NCI-H146 treated with DMSO at 0.1 percent for 48 hours (cell line): ENCODE results near the gene TBC1D4.

Experiments
- DNase-seq: peaks from one replicate; lab custom pipeline; 2025; ENCODE audit not compliant: unreplicated experiment; lab: John Stamatoyannopoulos, UW

TBC1D4 gene

GRCh38 chr13:75393839-75394520 is 88.0 kb downstream of the TBC1D4 start:
- DNase-seq = no peak

DNA sequence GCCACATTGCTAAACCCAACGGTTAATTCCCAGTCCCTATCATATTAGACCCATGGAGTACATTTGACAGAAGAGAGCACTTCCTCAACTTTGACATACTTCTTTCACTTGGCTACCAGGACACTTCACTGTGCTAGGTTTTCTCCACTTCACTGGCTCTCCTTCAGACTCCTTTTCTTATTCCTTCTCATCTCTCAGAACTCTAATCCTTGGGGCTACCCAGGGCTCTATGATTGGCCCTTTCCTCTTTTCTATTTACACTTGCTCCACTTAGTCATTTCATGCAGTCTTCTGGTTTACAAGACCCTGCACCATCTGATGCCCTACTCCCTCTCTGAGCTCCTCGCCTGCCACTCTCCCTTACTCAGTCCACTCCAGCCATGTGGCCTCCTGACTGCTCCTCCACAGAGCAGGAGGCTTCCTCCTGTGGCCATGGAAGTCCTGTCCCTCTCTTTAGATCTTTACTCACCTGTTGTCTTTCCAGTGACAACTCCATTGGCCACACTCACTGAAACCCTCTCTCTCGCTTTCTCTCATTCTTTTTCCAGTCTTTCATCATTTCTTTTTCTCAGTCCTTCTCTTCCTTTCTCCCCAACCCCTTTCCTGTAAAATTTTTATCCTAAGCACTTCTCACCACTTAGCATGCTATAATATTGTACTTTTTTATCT is 90.4 kb downstream of the TBC1D4 start:
- no peak for DNase-seq

- DNase-seq = no peak
Measured at GRCh38 chr13:75390229-75390628, 91.7 kb downstream of the TBC1D4 start.

GRCh38 chr13:75385708-75386083 is 96.3 kb downstream of the TBC1D4 start:
- no peak for DNase-seq

DNA sequence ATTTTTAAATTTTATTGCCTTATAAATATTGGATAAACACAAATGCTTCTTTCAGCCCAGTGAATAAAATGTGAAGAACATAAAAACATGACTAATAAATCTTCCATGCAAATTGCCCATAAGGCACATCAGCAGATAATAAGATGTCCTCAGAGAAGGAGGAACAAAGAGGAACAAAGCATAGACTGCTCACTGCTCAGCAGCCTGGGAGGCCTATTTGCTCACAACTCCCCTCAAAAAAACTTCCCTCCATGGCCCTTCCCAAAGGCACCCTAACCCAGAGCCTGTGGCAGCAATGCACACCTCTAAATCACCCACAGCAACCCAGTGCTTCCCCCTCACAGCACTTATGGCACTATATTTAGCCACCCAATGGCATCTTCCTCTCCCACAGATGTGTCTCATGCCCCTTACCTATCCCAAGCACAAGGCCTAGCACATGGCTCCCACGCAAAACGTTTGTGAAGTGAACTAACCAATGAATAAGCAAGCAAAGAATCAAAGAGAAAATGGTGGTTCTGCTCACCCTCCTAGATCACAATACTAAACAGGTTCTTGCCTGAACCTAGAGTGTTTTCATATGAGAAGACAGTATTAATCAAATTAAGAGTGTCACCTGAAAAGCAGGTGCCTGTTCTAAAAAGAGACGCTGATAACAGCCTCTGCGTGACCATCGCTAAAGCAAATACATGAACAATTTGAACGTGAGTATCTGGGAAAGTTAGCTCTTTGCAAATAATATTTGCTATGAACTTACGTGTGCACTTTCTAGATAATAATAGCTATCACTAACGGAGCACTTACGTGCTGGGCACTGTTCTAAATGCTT is 96.9 kb downstream of the TBC1D4 start:
- peak; percentile 93 for DNase-seq

GRCh38 chr13:75383064-75383715 is 98.8 kb downstream of the TBC1D4 start:
- no peak for DNase-seq

GRCh38 chr13:75378301-75378700 is 103.7 kb downstream of the TBC1D4 start:
- no peak for DNase-seq

DNA sequence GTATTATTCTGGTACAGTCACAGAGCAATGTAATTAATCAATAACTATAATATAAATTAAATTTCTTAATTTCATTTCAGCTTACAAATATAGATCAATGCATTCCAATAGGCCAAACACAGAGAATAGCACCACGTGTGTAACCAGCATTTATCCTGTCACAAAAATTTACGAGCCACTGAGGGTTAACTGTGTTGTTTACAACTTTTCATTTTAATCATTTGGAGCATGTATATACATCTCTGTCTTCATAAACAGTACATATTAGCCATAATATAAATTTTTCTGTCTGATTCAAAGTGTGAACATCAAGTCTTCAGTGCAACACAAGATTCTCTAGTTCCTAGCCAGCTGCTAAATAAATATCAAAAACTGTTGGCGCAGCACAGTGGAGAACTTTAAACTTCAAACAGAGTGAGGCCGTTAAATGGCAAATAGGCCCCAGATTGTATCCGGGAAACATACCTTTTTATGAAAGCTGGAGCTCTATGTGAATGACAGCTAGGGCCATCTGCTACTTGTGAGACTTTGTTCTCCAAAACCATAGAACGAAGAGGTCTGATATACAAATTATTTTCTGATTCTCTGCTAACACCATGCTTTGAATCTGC is 105.1 kb downstream of the TBC1D4 start:
- DNase-seq = no peak

DNA sequence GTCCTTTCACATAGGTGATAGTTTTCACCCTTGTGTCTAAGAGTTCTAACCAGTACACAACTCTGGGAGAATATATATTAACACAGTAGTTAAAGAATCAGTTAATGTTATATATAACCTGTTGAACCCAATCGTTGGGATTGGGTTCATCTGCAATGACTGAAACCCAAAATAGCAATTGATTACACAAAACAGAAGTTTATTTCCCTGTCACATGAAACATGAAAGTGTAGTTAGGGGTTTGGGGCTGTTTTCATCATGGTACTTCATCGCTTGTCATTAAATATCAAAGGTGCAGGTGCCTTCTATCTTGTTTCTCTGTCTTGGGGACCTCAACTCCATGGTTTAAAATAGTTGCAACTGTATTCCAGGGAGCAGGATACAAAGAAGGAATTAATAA is 106.6 kb downstream of the TBC1D4 start:
- no peak for DNase-seq

GRCh38 chr13:75373988-75374387 is 108.0 kb downstream of the TBC1D4 start:
- DNase-seq = no peak

DNA sequence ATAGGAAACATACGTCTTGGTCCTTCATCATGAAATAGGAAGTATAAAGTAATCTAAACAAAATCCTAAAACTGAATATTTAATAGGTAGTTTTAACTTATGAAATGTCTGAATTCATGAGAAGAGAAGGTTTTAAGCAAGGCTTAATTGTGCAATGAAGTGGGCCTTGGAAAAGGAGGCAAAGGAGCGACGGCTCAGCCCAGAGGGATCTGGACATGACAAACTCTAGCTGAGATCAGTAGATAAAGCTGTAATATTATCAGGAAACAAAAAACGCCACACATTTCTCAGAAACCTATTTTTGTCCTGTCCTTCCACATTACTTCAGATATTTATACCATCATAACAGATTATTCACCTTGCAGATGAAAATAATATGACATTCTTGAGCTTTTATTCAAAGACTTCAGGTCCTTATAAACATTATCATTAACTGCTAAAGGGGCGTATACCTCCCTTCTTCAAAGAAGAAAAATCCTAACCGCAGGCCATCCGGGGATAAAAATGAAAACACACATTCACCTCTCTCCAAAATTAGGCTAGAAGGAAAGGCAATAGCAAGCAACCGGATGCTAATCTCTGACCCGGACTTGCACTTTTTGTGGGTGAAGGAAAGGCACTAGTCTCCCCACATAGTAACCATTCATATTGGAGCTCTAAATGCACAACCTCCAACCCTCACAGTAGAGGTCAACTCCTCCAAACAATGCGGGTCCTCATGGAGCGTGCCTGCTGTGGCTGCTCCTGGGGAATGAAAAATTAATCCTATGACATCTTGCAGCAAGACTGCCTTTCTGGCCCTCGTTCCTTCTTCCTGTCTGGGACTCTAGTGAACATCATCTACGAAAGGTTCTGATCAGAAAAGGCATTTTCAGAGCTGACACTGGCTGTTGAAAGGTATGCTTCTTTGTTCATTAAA is 108.8 kb downstream of the TBC1D4 start:
- DNase-seq = no peak

GRCh38 chr13:75372517-75372916 is 109.5 kb downstream of the TBC1D4 start:
- DNase-seq = peak; percentile 61

GRCh38 chr13:75371203-75371602 is 110.8 kb downstream of the TBC1D4 start:
- no peak for DNase-seq

GRCh38 chr13:75370774-75371173 is 111.2 kb downstream of the TBC1D4 start:
- no peak for DNase-seq

DNA sequence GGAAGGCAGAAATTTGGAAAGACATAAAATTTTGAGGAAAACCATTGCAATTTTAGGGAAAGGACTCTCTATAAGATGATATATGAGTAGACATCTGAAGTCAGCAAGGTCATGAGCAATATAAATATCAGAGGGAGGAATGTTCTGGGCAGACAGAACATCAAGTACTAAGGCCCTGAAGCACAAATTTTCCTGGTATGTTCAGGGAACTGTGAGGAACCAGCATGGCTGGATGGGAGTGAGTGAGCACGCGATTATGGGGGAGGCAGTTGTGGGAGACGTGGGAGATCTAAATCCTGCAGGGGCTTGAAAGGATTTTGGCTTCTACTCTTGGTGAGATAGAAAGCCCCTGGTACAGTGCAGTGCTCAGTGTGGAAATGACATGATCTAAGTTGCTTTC is 112.0 kb downstream of the TBC1D4 start:
- no peak for DNase-seq

DNA sequence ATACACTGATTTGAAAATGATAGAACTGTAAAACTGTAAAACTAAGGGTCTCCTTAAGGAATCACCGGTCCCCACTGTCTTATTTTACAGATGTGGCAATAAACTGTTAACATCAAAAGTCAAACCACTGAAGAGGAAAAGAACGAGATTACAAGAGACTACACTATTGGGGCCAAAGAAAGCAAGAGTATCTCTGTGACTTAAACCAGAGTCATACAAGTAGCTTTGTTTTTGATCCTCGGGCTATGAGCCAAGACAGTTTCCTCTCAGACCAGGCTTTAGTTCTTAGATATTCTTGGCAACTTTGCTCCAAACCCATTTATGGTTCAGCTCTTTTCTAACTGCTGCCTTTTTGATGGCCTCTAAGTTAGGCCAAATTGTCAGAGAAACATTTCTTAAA is 113.8 kb downstream of the TBC1D4 start:
- no peak for DNase-seq

- DNase-seq = no peak
Measured at GRCh38 chr13:75366380-75367280, 115.3 kb downstream of the TBC1D4 start.

GRCh38 chr13:75365724-75366173 is 116.2 kb downstream of the TBC1D4 start:
- DNase-seq = no peak

DNA sequence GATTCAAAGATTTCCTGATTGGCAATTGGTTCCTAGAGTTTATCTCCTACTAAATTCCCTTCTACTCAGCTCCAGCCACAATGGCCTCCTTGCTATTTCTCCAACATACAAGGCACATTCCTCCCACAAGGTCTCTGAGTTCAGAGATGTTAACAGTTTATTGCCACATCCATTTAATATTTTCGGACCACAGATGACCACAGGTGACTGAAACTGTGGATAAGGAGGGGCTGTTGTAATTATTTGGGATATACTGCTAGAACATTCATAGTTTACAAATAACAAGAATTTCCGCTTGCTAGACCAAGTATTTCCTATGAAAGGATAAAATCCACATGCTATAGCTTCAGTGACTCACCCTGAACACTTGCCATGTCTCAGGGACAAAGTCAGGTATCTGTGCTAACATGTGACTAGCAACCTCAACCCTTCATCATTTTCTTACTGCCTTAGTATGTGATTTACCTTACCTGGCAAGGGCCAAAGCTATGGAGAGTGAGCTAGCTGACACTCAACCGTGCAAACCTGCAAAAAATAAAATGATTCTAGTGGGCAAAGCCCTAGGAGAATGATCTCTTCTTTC is 117.7 kb downstream of the TBC1D4 start:
- no peak for DNase-seq
